GM12878 (cell line): ENCODE measurements around the gene WWC2. TPM values are rescaled to one million over a fixed set of nuclear protein-coding genes. Genes with fewer than 3 reads are reported as not detected.

Experiments used
- ATAC-seq: fragments of 200-7000 bp; cut with Tn5 transposase; 3 replicates; pipeline ENCODE4 v1.9.1; 2020; ENCODE audit warnings: mild to moderate bottlenecking, moderate library complexity
- BruUV-seq: library from RNA; stranded (reverse); fragments of 400-500 nt; replicated peaks from 2 replicates; lab custom pipeline; 2021; lab: Mats Ljungman, UMichigan
- CTCF ChIA-PET: fragments of 300-600 bp; sonication (Branson Sonifier 250); formaldehyde crosslinking; extraction: SDS; loops from one replicate; lab custom pipeline; 2021; ENCODE audit warnings: inconsistent platforms; lab: Yijun Ruan, JAX
- POLR2A ChIA-PET: fragments of 350-600 bp; formaldehyde crosslinking; extraction: SDS; loops from one replicate; lab custom pipeline; 2021; ENCODE audit warnings: inconsistent platforms; lab: Charles Lee
- RAD21 ChIA-PET: fragments of 300-600 bp; sonication (Branson Sonifier 250); formaldehyde crosslinking; loops from one replicate; lab custom pipeline; 2023; ENCODE audit warnings: antibody characterized with exemption; ENCODE audit not compliant: unreplicated experiment; lab: Charles Lee
- SMC1A ChIA-PET: fragments of 300-600 bp; sonication (Branson Sonifier 250); formaldehyde crosslinking; loops from one replicate; lab custom pipeline; 2023; ENCODE audit not compliant: unreplicated experiment, uncharacterized antibody; lab: Charles Lee
- DNase-seq: peaks from one replicate; pipeline ENCODE4 v3.0.0-alpha.2; 2011; ENCODE audit warnings: low read depth, low spot score
- FAIRE-seq: peaks from 3 replicates; lab custom pipeline; 2011; peaks lifted over from hg19 to GRCh38; lab: Jason Lieb, UNC
- H2AFZ ChIP-seq: 2 replicates; pipeline ENCODE4 v1.6.0; 2011; ENCODE audit warnings: low read depth, low read length, control low read depth; ENCODE audit not compliant: control insufficient read depth
- H3K27ac ChIP-seq: 2 replicates; pipeline ENCODE4 v1.5.1; 2011; ENCODE audit warnings: control low read depth; ENCODE audit not compliant: control insufficient read depth, insufficient read depth
- H3K27me3 ChIP-seq, 2 experiments: replicated peaks in 1 of 2; 2 replicates each; pipeline versions ENCODE4 v1.6.0 to v1.6.1; 2011; ENCODE audit warnings: low read length in 1 of 2; ENCODE audit not compliant: control insufficient read depth in 2 of 2, insufficient read depth in 2 of 2
- H3K36me3 ChIP-seq, 2 experiments: 2 replicates each; pipeline ENCODE4 v1.5.1; 2011; ENCODE audit warnings: low read length in 1 of 2; ENCODE audit not compliant: control insufficient read depth in 2 of 2, insufficient read depth in 2 of 2
- H3K4me1 ChIP-seq: 2 replicates; pipeline ENCODE4 v1.6.1; 2011; ENCODE audit warnings: mild to moderate bottlenecking, low read length, moderate library complexity, mixed read lengths; ENCODE audit not compliant: control insufficient read depth, insufficient read depth
- H3K4me2 ChIP-seq: 2 replicates; pipeline ENCODE4 v1.6.0; 2011; ENCODE audit warnings: control low read depth; ENCODE audit not compliant: control insufficient read depth, insufficient read depth
- H3K4me3 ChIP-seq: fragments of 200-600 bp; sonication (generic); 2 replicates; pipeline ENCODE4 v1.5.1; 2016
- H3K79me2 ChIP-seq: 2 replicates; pipeline ENCODE4 v1.6.0; 2011; ENCODE audit warnings: low read length; ENCODE audit not compliant: control insufficient read depth, insufficient read depth
- H3K9ac ChIP-seq: 2 replicates; pipeline ENCODE4 v1.8.0; 2011; ENCODE audit warnings: low read length, control low read depth, mixed read lengths; ENCODE audit not compliant: control insufficient read depth, insufficient read depth
- H3K9me3 ChIP-seq: replicated peaks from 3 replicates; pipeline ENCODE4 v1.5.1; 2011; ENCODE audit warnings: mild to moderate bottlenecking, low read length; ENCODE audit not compliant: control insufficient read depth, insufficient read depth
- H4K20me1 ChIP-seq: 2 replicates; pipeline ENCODE4 v1.6.0; 2011; ENCODE audit not compliant: control insufficient read depth, insufficient read depth
- CBFB ChIP-seq: IDR thresholded peaks from 2 replicates; pipeline ENCODE4 v1.6.1; 2016; ENCODE audit warnings: antibody characterized with exemption, low read depth
- CHD2 ChIP-seq: IDR thresholded peaks from 2 replicates; pipeline ENCODE4 v1.6.1; 2011; ENCODE audit warnings: low read depth, low read length, improper control_type of control experiment, borderline replicate concordance
- ETV6 ChIP-seq, 2 experiments: fragments of 450-650 bp in 1 of 2; IDR thresholded peaks in 1 of 2; conservative IDR thresholded peaks in 1 of 2; 2 replicates each; pipeline ENCODE4 v1.6.1; 2014; ENCODE audit warnings: antibody characterized with exemption in 1 of 2, borderline replicate concordance in 1 of 2, low read depth in 1 of 2, mild to moderate bottlenecking in 1 of 2, moderate library complexity in 1 of 2
- RAD21 ChIP-seq: IDR thresholded peaks from 2 replicates; pipeline ENCODE4 v1.6.1; 2011; ENCODE audit warnings: mild to moderate bottlenecking, low read depth, low read length, moderate library complexity; ENCODE audit not compliant: insufficient read depth
- RBBP5 ChIP-seq: fragments of 200-600 bp; sonication (generic); conservative IDR thresholded peaks from 2 replicates; pipeline ENCODE4 v1.6.1; 2016
- RFX5 ChIP-seq: IDR thresholded peaks from 2 replicates; pipeline ENCODE4 v1.6.1; 2011; ENCODE audit warnings: low read depth, low read length, improper control_type of control experiment
- SMAD5 ChIP-seq: IDR thresholded peaks from 2 replicates; pipeline ENCODE4 v1.6.1; 2016; ENCODE audit warnings: antibody characterized with exemption, low read depth
- STAT1 ChIP-seq: fragments of 450-650 bp; conservative IDR thresholded peaks from 2 replicates; pipeline ENCODE4 v1.6.1; 2014; ENCODE audit warnings: antibody characterized with exemption, mild to moderate bottlenecking
- ZZZ3 ChIP-seq: IDR thresholded peaks from 2 replicates; pipeline ENCODE4 v1.6.1; 2011; ENCODE audit warnings: low read depth; ENCODE audit not compliant: control insufficient read depth, insufficient read length
- WGBS: methylation state at CpG from one replicate; pipeline ENCODE4 v1.1.6; 2016; ENCODE audit warnings: low lambda C conversion rate; ENCODE audit not compliant: insufficient replicate concordance, insufficient coverage; ENCODE audit errors: missing lambda C conversion rate; 5-methylcytosine and 5-hydroxymethylcytosine counted together
- in situ Hi-C: fragments of 300-500 bp; cut with MboI; formaldehyde crosslinking; loops from 9 replicates; pipeline ENCODE4 v1.14.3; 2018; ENCODE audit warnings: mixed read lengths
- intact Hi-C: fragments of 100-400 bp; cut with micrococcal nuclease; formaldehyde crosslinking; loops from one replicate; pipeline ENCODE4 v1.14.2; 2022; ENCODE audit not compliant: unreplicated experiment
- polyA plus RNA-seq, 11 experiments: library from polyadenylated mRNA; depleted of rRNA in 4 of 11; unstranded in 6 of 11; stranded (reverse) in 5 of 11; fragments of >200 nt; fragmentation: Nextera tagmentation in 4 of 11; fragmentation: Illumina TruSeq in 1 of 11; extraction: Ambion mirVana in 4 of 11; extraction: Trizol in 1 of 11; gene quantifications; 1 replicate in 1 of 11; 2 replicates in 10 of 11; pipeline versions ENCODE4 v1.2.1 to v1.2.3, GENCODE V29; 2011 to 2016; ENCODE audit warnings: inconsistent platforms in 2 of 11, missing spikeins in 2 of 11, low read depth in 1 of 11
- total RNA-seq, 4 experiments: library from RNA; depleted of rRNA in 3 of 4; stranded (reverse); fragments of >200 nt in 3 of 4; fragmentation: Illumina TruSeq in 1 of 4; extraction: Trizol in 1 of 4; gene quantifications; 2 replicates each; pipeline versions ENCODE4 v1.2.1 to v1.2.3, GENCODE V29; 2013 to 2021
- TF ChIP-seq, protein P1 (sequence below): fragments of 450-650 bp; IDR thresholded peaks from 2 replicates; pipeline ENCODE4 v1.6.1; 2018; ENCODE audit warnings: borderline replicate concordance, mild to moderate bottlenecking; ENCODE audit not compliant: partially characterized antibody
- TF ChIP-seq, protein P2 (sequence below): fragments of 450-650 bp; IDR thresholded peaks from 2 replicates; pipeline ENCODE4 v1.6.1; 2017; ENCODE audit warnings: mild to moderate bottlenecking, low read depth, inconsistent platforms; ENCODE audit not compliant: poor library complexity, severe bottlenecking
- TF ChIP-seq, protein P3 (sequence below): IDR thresholded peaks from 2 replicates; pipeline ENCODE4 v1.6.1; 2012; ENCODE audit warnings: low read depth, low read length, improper control_type of control experiment

Gene WWC2
- total and polyA plus RNA-seq, 10 of the 15 experiments (the other 5 are each of a cell fraction or from before 2014, with no cell fraction given): 0.02 to 0.72 (median 0.06) TPM; not detected in 3

DNA sequence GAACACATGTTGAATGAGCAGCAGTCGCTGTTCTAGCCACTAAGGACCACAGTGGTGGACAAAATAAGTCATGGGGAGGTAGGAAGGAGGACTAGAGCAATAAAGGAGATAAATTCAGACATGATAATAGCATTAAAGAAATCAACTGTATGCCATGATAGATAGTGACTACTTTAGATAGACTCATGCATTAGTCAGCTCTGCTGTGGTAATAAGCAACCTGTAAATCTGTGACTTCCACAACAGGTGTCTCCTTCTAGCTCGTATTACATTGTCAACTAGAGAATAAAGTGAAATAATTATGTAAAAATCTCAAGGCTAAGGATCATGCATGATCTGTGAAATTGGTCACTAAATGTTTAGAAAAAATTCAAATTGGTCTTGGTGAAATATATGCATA lies 77.9 kb downstream of the WWC2 start:
- no peak for DNase-seq
- no TSS peak for BruUV-seq
- WGBS: 0% methylated on average over 2 of the region's 2 CpGs
- intact Hi-C loops: no loop called here
- no peaks in the 10 kb centered on the region for H3K36me3 ChIP-seq
- FAIRE-seq: no peak
- H3K27me3 ChIP-seq: no peaks in the 10 kb centered on the region
- H3K4me3 ChIP-seq: no peak overlapping the region
- H4K20me1 ChIP-seq: no peaks in the 10 kb centered on the region
- H3K79me2 ChIP-seq: no peaks in the 10 kb centered on the region
- POLR2A ChIA-PET: no interaction called here
- in situ Hi-C loops: no loop called here
- ATAC-seq: no peak
- no peak overlapping the region for H2AFZ ChIP-seq
- no peaks in the 10 kb centered on the region for H3K9me3 ChIP-seq
- SMC1A ChIA-PET: no interaction called here
- RAD21 ChIA-PET: no interaction called here
- no peak overlapping the region for H3K4me2 ChIP-seq
- TF ChIP-seq, protein P1, sequence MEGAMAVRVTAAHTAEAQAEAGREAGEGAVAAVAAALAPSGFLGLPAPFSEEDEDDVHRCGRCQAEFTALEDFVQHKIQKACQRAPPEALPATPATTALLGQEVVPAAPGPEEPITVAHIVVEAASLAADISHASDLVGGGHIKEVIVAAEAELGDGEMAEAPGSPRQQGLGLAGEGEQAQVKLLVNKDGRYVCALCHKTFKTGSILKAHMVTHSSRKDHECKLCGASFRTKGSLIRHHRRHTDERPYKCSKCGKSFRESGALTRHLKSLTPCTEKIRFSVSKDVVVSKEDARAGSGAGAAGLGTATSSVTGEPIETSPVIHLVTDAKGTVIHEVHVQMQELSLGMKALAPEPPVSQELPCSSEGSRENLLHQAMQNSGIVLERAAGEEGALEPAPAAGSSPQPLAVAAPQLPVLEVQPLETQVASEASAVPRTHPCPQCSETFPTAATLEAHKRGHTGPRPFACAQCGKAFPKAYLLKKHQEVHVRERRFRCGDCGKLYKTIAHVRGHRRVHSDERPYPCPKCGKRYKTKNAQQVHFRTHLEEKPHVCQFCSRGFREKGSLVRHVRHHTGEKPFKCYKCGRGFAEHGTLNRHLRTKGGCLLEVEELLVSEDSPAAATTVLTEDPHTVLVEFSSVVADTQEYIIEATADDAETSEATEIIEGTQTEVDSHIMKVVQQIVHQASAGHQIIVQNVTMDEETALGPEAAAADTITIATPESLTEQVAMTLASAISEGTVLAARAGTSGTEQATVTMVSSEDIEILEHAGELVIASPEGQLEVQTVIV: no peak
- CTCF ChIA-PET: no interaction called here
- H3K9ac ChIP-seq: no peak overlapping the region
- H3K27ac ChIP-seq: no peak overlapping the region
- no peaks in the 10 kb centered on the region for H3K4me1 ChIP-seq

DNA sequence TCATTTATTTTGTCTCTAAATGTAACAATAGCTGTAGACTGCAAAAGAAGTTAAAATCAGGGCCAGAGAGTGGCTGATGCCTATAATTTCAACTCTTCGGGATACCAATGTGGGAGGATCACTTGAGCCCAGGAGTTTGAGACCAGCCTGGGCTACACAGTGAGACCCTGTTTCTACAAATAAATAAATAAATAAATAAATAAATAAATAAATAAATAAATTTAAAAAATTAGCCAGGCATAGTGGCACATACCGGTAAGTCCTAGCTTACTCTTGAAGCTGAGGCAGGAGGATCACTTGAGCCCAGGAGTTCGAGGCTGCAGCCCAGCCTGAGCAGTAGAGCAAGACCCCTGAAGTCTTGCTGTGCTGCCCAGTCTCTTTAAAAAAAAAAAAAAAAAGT lies 79.1 kb downstream of the WWC2 start:
- Histone ChIP-seq H2AFZ (no peak overlapping the region), H3K36me3 (no peaks in the 10 kb centered on the region), H3K27ac (no peak overlapping the region), H3K4me2 (no peak overlapping the region), H3K27me3 (no peaks in the 10 kb centered on the region), H3K9me3 (no peaks in the 10 kb centered on the region), H3K4me1 (no peaks in the 10 kb centered on the region), H4K20me1 (no peaks in the 10 kb centered on the region), H3K9ac (no peak overlapping the region), H3K79me2 (no peaks in the 10 kb centered on the region), H3K4me3 (no peak overlapping the region)
- in situ Hi-C loops (no loop called here), intact Hi-C loops (no loop called here)
- DNase-seq (no peak), ATAC-seq (no peak), FAIRE-seq (no peak)
- 12% methylated on average over 3 of the region's 3 CpGs for WGBS
- ChIA-PET POLR2A (interaction anchor here (0.7 kb wide), 1 partner anchor 173 kb away, joined by 4 read pairs; no protein-coding TSS in a partner anchor), RAD21 (no interaction called here), SMC1A (interaction anchor here (0.7 to 1.5 kb wide), 4 partner anchors 9 to 239 kb away, joined by 3 read pairs; no protein-coding TSS in a partner anchor), CTCF (no interaction called here)
- BruUV-seq: no TSS peak
- no peak for TF ChIP-seq ETV6 (conservative IDR thresholded peaks at IDR 0.05 in 1 of 2, IDR thresholded peaks at IDR 0.05 in 1 of 2; ENCODE audit: borderline replicate concordance in 1 of 2, low read depth in 1 of 2)
- TF ChIP-seq ZZZ3: no peak
- TF ChIP-seq CHD2: no peak
- no peak for TF ChIP-seq CBFB
- TF ChIP-seq RAD21: no peak
- no peak for TF ChIP-seq STAT1
- TF ChIP-seq, protein P2, sequence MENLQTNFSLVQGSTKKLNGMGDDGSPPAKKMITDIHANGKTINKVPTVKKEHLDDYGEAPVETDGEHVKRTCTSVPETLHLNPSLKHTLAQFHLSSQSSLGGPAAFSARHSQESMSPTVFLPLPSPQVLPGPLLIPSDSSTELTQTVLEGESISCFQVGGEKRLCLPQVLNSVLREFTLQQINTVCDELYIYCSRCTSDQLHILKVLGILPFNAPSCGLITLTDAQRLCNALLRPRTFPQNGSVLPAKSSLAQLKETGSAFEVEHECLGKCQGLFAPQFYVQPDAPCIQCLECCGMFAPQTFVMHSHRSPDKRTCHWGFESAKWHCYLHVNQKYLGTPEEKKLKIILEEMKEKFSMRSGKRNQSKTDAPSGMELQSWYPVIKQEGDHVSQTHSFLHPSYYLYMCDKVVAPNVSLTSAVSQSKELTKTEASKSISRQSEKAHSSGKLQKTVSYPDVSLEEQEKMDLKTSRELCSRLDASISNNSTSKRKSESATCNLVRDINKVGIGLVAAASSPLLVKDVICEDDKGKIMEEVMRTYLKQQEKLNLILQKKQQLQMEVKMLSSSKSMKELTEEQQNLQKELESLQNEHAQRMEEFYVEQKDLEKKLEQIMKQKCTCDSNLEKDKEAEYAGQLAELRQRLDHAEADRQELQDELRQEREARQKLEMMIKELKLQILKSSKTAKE: no peak
- TF ChIP-seq RFX5: no peak
- TF ChIP-seq, protein P3, sequence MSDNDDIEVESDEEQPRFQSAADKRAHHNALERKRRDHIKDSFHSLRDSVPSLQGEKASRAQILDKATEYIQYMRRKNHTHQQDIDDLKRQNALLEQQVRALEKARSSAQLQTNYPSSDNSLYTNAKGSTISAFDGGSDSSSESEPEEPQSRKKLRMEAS: no peak
- TF ChIP-seq SMAD5: no peak
- TF ChIP-seq RBBP5: no peak
